SK-N-MC (cell line): ENCODE data around the gene CD2BP2.
A peak's percentile ranks its signal among the peaks of the same experiment; 100 is the strongest.

Experiments
- EZH2 ChIP-seq: fragments of 200-600 bp; sonication (generic); IDR thresholded peaks from one replicate; pipeline ENCODE4 v1.6.1; 2017; ENCODE audit warnings: antibody characterized with exemption
- FOXP2 ChIP-seq: optimal IDR thresholded peaks from 2 replicates; pipeline ENCODE3; 2011; ENCODE audit warnings: mild to moderate bottlenecking, moderate library complexity; ENCODE audit not compliant: insufficient read depth; ENCODE audit errors: extremely low read length, control extremely low read depth
- POLR2AphosphoS5 ChIP-seq: IDR thresholded peaks from 2 replicates; pipeline ENCODE4 v1.6.1; 2012; ENCODE audit warnings: mild to moderate bottlenecking, low read depth, low read length, borderline replicate concordance

GRCh38 chr16:30355144-30355953, at the start of gene CD2BP2:
- TF ChIP-seq EZH2, result no peak
- peak; percentile 40 for TF ChIP-seq FOXP2
- TF ChIP-seq POLR2AphosphoS5, result peak; percentile 62; the same call in 1 of the 2 replicates
